WI38 (cell line): ENCODE results near the gene SLC22A7.

Experiments
- H3K4me3 ChIP-seq: 2 replicates; pipeline ENCODE4 v1.5.1; 2011; ENCODE audit warnings: low read depth, mild to moderate bottlenecking, control low read depth, low read length
- CTCF ChIP-seq: IDR thresholded peaks from 2 replicates; pipeline ENCODE4 v1.5.1; 2012; ENCODE audit warnings: low read depth, mild to moderate bottlenecking, control low read depth, low read length

Gene SLC22A7

GRCh38 chr6:43284991-43285781 is 12.9 kb upstream of the SLC22A7 start:
- no peak for TF ChIP-seq CTCF
- H3K4me3 ChIP-seq = no peak overlapping the region

- TF ChIP-seq CTCF = no peak
- no peak overlapping the region for H3K4me3 ChIP-seq
Measured at GRCh38 chr6:43285832-43286231, 12.2 kb upstream of the SLC22A7 start.

GRCh38 chr6:43286456-43286979 is 11.5 kb upstream of the SLC22A7 start:
- no peak overlapping the region for H3K4me3 ChIP-seq
- TF ChIP-seq CTCF = no peak

GRCh38 chr6:43286980-43287716 is 10.9 kb upstream of the SLC22A7 start:
- no peak overlapping the region for H3K4me3 ChIP-seq

GRCh38 chr6:43287717-43288679 is 10.1 kb upstream of the SLC22A7 start:
- no peak overlapping the region for H3K4me3 ChIP-seq
- no peak for TF ChIP-seq CTCF

More at GRCh38 chr6:43286980-43287716, 10.9 kb upstream of the SLC22A7 start:
- no peak for TF ChIP-seq CTCF

- no peak for TF ChIP-seq CTCF
- no peak overlapping the region for H3K4me3 ChIP-seq
Measured at GRCh38 chr6:43290339-43290904, 7.6 kb upstream of the SLC22A7 start.
